A673 (cell line): ENCODE measurements around the gene MAPK4. TPM values are rescaled to one million over a fixed set of nuclear protein-coding genes. Genes with fewer than 3 reads are reported as not detected.
"Not testable (repeated sequence)": the region's sequence is repeated elsewhere in the genome, so short reads cannot be mapped to it uniquely, and the experiment has no call there.

Source experiments
- BruUV-seq: library from RNA; stranded (reverse); fragments of 400-500 nt; replicated peaks from 2 replicates; lab custom pipeline; 2021; lab: Mats Ljungman, UMichigan
- CTCF ChIA-PET: fragments of 300-600 bp; sonication (Branson Sonifier 250); formaldehyde crosslinking; loops from one replicate; lab custom pipeline; 2022; ENCODE audit warnings: antibody characterized with exemption; lab: Charles Lee
- POLR2A ChIA-PET: fragments of 300-600 bp; sonication (Branson Sonifier 250); formaldehyde crosslinking; loops from one replicate; lab custom pipeline; 2022; ENCODE audit warnings: antibody characterized with exemption; ENCODE audit not compliant: low non-redundant PET; lab: Charles Lee
- DNase-seq: peaks from one replicate; pipeline ENCODE4 v3.0.0-alpha.2; 2015; ENCODE audit warnings: low spot score
- H3K27ac ChIP-seq: fragments of 200-600 bp; sonication (generic); 2 replicates; pipeline ENCODE4 v1.5.1; 2016; ENCODE audit warnings: mixed run types, low read depth, mild to moderate bottlenecking, mixed read lengths, antibody characterized with exemption, low read length; ENCODE audit not compliant: poor library complexity, severe bottlenecking
- H3K27me3 ChIP-seq: fragments of 200-600 bp; sonication (generic); replicated peaks from 2 replicates; pipeline ENCODE4 v1.6.1; 2017; ENCODE audit warnings: mixed run types, low read depth, mild to moderate bottlenecking, mixed read lengths, antibody characterized with exemption, low read length; ENCODE audit not compliant: insufficient read depth, poor library complexity
- H3K36me3 ChIP-seq: fragments of 200-600 bp; sonication (generic); 2 replicates; pipeline ENCODE4 v1.6.1; 2016; ENCODE audit warnings: mixed run types, mild to moderate bottlenecking, mixed read lengths, antibody characterized with exemption, low read length; ENCODE audit not compliant: insufficient read depth, poor library complexity, severe bottlenecking
- H3K4me1 ChIP-seq: fragments of 200-600 bp; sonication (generic); 2 replicates; pipeline ENCODE4 v1.6.1; 2017; ENCODE audit warnings: mixed run types, mild to moderate bottlenecking, mixed read lengths, antibody characterized with exemption, low read length; ENCODE audit not compliant: insufficient read depth, poor library complexity, severe bottlenecking
- H3K4me3 ChIP-seq: fragments of 200-600 bp; sonication (generic); 2 replicates; pipeline ENCODE4 v1.5.1; 2016; ENCODE audit warnings: low read depth, mixed run types, mild to moderate bottlenecking, mixed read lengths, low read length; ENCODE audit not compliant: poor library complexity, severe bottlenecking
- H3K9me3 ChIP-seq: fragments of 200-600 bp; sonication (generic); 2 replicates; pipeline ENCODE4 v1.6.1; 2016; ENCODE audit warnings: mixed run types, low read depth, mild to moderate bottlenecking, mixed read lengths, antibody characterized with exemption, low read length; ENCODE audit not compliant: poor library complexity, severe bottlenecking
- CTCF ChIP-seq: fragments of 300-800, 200-600 bp; sonication (generic); conservative IDR thresholded peaks from 2 replicates; pipeline ENCODE4 v1.5.1; 2017; ENCODE audit warnings: low read depth, mild to moderate bottlenecking, antibody characterized with exemption, low read length, moderate library complexity, mixed read lengths
- EZH2 ChIP-seq: fragments of 200-600 bp; sonication (generic); IDR thresholded peaks from 2 replicates; pipeline ENCODE4 v1.6.1; 2017; ENCODE audit warnings: borderline replicate concordance, low read depth, mild to moderate bottlenecking, mixed read lengths, antibody characterized with exemption, low read length; ENCODE audit not compliant: poor library complexity, severe bottlenecking
- intact Hi-C: fragments of 100-400 bp; cut with micrococcal nuclease; formaldehyde crosslinking; loops from one replicate; pipeline ENCODE4 v1.10.0; 2022; ENCODE audit not compliant: unreplicated experiment
- total RNA-seq: library from RNA; stranded (reverse); gene quantifications from 2 replicates; pipeline ENCODE4 v1.2.3, GENCODE V29; 2021

MAPK4 gene
- total RNA-seq, 1 experiment from 2014 or later = 0.62 TPM

- Histone ChIP-seq H3K4me3 (no peak overlapping the region), H3K4me1 (no peaks in the 10 kb centered on the region), H3K9me3 (no peaks in the 10 kb centered on the region), H3K27ac (no peak overlapping the region), H3K27me3 (no peaks in the 10 kb centered on the region), H3K36me3 (no peaks in the 10 kb centered on the region)
- intact Hi-C loops = no loop called here
- TF ChIP-seq EZH2 (no peak), CTCF (no peak)
- ChIA-PET POLR2A (no interaction called here), CTCF (no interaction called here)
- no peak for DNase-seq
- BruUV-seq = no TSS peak
Observed at GRCh38 chr18:50523165-50523564, 36.7 kb upstream of the MAPK4 start.

GRCh38 chr18:50527636-50528307 is 32.1 kb upstream of the MAPK4 start:
- ChIA-PET POLR2A (no interaction called here), CTCF (no interaction called here)
- Histone ChIP-seq H3K27me3 (peaks cover 4% of the 10 kb centered on the region), H3K9me3 (peaks cover 4% of the 10 kb centered on the region), H3K36me3 (no peaks in the 10 kb centered on the region), H3K4me1 (no peaks in the 10 kb centered on the region), H3K27ac (no peak overlapping the region), H3K4me3 (no peak overlapping the region)
- no peak for TF ChIP-seq CTCF
- TF ChIP-seq EZH2 = no peak
- no TSS peak for BruUV-seq
- no peak for DNase-seq
- intact Hi-C loops = no loop called here

- ChIA-PET CTCF (no interaction called here), POLR2A (no interaction called here)
- TF ChIP-seq EZH2 = no peak
- TF ChIP-seq CTCF = no peak
- no peak overlapping the region for H3K27ac ChIP-seq
- intact Hi-C loops = no loop called here
- no peaks in the 10 kb centered on the region for H3K36me3 ChIP-seq
- peaks cover 4% of the 10 kb centered on the region for H3K27me3 ChIP-seq
- H3K4me3 ChIP-seq = no peak overlapping the region
- H3K9me3 ChIP-seq = peaks cover 4% of the 10 kb centered on the region
- H3K4me1 ChIP-seq = no peaks in the 10 kb centered on the region
- DNase-seq = no peak
- no TSS peak for BruUV-seq
Observed at GRCh38 chr18:50528806-50529205, 31.1 kb upstream of the MAPK4 start.

GRCh38 chr18:50533822-50534221 is 26.1 kb upstream of the MAPK4 start:
- BruUV-seq, H3K36me3 ChIP-seq, intact Hi-C loops, H3K27ac ChIP-seq, H3K4me3 ChIP-seq, DNase-seq, CTCF ChIA-PET, POLR2A ChIA-PET, H3K9me3 ChIP-seq, H3K4me1 ChIP-seq, H3K27me3 ChIP-seq: not testable (repeated sequence)

GRCh38 chr18:50544476-50544875 is 15.4 kb upstream of the MAPK4 start:
- POLR2A ChIA-PET, intact Hi-C loops, H3K36me3 ChIP-seq, H3K27ac ChIP-seq, BruUV-seq, H3K4me1 ChIP-seq, DNase-seq, H3K4me3 ChIP-seq, CTCF ChIA-PET, H3K9me3 ChIP-seq, H3K27me3 ChIP-seq: not testable (repeated sequence)
